ENCODE data around the gene USP34.
"Not testable (repeated sequence)": the region's sequence is repeated elsewhere in the genome, so short reads cannot be mapped to it uniquely, and the experiment has no call there.

The USP34 gene

DNA sequence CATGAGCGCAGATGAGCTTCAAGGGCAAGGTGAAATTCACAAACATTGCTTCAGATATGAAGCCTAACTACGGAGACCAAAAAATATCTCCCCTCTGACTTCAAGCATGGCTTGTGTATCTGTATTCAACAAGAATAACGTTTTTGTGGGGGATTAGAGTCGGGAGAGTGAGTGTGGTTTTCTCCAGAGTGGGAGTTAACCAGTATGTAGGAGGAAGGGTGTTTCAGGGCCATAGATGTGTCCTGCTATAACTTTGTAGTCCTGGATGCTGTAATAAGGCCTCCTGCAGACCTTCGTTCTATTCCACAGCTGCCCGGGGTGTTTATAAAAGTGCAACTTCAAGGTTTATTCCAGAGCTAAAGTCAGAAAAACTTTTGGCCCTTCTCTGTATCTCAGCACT is 321.8 kb downstream of the USP34 start:
- no peak for DNase-seq (ENCODE audit: low spot score)

DNA sequence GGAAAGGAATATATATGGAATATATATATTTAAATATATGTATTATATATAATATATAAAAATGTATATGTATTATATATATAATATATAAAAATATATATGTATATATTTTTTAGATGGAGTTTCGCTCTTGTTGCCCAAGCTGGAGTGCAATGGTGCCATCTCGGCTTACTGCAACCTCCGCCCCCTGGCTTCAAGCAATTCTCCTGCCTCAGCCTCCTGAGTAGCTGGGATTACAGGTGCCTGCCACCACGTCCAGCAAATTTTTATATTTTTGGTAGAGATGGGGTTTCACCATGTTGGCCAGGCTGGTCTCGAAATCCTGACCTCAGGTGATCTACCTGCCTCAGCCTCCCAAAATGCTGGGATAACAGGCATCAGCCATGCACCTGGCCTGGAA is 322.8 kb downstream of the USP34 start:
- DNase-seq (ENCODE audit: low spot score), result not testable (repeated sequence)

DNA sequence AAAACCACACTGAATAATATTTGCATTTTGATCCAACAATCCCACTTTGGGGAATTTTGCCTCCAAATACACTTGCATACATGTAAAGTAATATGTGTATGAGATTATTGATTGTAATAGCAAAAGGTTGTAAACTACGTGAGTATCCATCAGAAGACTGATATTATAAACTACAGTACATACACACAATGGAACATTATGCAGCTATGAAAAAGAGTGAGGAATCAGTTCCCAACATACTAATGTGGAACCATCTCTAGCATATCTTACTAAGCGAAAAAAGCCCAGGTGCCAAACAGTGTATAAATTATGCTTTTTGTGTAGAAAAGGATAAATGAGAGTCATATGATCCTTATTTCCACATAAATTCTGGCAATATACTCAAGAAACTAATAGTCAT is 324.9 kb downstream of the USP34 start:
- no peak for DNase-seq (ENCODE audit: low spot score)

DNA sequence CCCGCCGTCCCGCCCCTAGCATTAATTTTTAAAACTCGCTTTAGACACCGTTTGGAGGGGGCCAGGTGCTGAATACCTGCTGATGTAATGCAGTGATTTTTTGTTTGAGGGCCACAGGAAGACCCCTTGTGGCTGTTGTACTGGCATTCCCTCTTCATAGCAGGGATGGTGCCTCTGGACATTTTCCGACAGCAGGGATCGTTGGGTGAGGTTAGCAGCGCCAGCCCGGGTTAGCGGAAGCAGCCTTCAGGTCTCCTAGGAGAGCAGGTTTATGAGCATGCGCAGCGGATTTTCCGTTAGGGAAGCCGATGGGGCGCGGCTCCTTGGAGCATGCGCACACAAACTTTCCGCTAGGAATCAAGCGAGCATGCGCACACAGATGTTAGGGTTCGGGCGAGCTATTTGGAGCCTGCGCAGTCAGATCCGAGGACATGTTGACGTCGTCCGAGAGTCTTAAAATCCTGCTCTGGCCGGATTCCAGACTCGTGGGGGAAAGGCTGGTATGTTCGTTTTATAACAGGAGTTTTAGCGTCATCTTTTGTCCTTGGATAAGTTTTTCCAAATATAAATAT is 326.1 kb downstream of the USP34 start:
- DNase-seq (ENCODE audit: low spot score), result peak; percentile 98

DNA sequence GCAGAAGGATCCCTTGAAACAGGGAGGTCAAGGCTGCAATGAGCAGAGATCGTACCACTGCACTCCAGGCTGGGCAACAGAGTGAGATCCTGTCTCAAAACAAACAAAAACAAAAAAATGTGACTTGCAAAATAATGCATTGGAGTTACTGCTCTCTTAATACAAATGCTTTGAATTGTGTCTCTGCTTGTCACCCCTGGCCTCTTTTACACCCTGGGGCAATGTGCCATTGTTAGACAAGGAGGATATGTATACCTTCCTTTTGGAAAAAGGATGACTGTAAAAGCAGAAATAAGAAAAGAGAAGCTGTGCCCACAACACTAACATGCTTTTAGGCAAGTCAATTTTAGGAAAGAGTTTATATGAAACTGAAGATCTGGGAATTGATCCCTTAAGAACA is 329.7 kb downstream of the USP34 start:
- no peak for DNase-seq (ENCODE audit: low spot score)

DNA sequence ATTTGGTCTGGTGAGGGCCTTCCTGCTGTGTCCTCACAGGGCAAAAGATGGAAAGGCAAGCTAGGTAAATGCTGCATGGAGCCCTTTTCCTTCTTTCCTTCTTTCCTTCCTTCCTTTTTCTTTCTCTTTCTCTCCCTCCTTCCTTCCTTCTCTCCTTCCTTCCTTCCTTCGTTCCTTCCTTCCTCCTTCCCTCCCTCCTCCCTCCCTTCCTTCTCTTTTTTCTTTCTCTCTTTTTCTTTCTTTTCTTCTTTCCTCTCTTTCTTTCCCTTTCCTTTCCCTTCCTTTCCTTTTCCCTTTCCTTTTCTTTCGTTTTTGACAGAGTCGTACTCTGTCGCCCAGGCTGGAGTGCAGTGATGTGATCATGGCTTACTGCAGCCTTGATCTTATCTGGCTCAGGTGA is 332.0 kb downstream of the USP34 start:
- DNase-seq (ENCODE audit: low spot score), result no peak

Measured in ecto neural progenitor cell (in vitro differentiated cells).